ENCODE results near the gene RERE.
A peak's percentile ranks its signal among the peaks of the same experiment; 100 is the strongest.
"Not testable (repeated sequence)": the region's sequence is repeated elsewhere in the genome, so short reads cannot be mapped to it uniquely, and the experiment has no call there.

RERE gene

GRCh38 chr1:8448505-8448904 is 368.9 kb downstream of the RERE start:
- not testable (repeated sequence) for DNase-seq (ENCODE audit: low spot score)

DNA sequence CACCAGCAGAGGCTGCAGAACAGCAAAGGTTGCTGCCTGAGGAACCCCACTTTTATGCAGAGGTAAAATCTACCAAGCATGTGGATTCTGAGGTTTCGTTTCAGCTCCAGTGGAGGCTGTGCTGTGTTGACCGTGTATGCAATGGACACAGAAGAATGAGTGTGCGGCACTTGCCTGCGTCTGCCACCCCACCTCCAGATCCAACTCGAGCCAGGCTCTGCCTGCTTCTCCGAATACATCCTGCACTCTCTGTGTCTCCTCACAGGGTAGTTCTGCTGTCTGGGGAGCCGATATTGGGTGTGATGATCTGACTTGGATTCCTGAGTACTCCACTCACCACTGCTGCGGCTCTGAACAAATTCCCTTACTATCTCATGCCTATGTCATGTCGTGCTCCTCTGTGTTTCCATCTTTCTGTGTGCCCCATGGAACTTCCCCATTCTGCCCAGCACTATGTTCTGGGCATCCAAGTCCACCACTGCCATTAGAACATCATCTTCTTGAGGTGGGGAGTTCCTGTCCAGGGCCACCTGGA is 369.8 kb downstream of the RERE start:
- DNase-seq (ENCODE audit: low spot score): no peak

DNA sequence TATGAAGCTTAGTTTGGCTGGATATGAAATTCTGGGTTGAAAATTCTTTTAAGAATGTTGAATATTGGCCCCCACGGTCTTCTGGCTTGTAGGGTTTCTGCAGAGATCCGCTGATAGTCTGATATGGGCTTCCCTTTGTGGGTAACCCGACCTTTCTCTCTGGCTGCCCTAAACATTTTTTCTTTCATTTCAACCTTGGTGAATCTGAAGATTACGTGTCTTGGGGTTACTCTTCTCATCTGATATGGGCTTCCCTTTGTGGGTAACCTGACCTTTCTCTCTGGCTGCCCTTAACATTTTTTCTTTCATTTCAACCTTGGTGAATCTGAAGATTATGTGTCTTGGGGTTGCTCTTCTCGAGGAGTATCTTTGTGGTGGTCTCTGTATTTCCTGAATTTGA is 371.3 kb downstream of the RERE start:
- not testable (repeated sequence) for DNase-seq (ENCODE audit: low spot score)

GRCh38 chr1:8443558-8444194 is 373.8 kb downstream of the RERE start:
- peak; percentile 72 for DNase-seq (ENCODE audit: low spot score)

DNA sequence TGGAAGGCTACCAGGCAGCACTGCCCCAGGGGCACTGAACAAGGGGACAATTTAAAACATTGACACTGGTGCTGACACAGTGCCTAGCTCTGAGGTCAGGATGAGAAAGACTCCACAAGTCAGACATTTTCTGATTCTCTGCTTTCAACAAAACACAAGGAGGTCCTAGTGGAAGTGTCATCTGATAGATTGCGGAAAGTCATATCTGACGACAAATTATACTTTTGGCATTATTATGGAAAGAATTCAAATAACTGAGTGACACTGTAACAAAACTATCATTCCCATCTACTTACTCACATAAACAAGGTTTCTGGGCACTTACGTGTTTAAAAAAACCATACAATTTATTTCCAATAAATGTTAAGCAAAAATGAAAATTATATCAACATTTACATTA is 376.0 kb downstream of the RERE start:
- DNase-seq (ENCODE audit: low spot score): no peak

DNA sequence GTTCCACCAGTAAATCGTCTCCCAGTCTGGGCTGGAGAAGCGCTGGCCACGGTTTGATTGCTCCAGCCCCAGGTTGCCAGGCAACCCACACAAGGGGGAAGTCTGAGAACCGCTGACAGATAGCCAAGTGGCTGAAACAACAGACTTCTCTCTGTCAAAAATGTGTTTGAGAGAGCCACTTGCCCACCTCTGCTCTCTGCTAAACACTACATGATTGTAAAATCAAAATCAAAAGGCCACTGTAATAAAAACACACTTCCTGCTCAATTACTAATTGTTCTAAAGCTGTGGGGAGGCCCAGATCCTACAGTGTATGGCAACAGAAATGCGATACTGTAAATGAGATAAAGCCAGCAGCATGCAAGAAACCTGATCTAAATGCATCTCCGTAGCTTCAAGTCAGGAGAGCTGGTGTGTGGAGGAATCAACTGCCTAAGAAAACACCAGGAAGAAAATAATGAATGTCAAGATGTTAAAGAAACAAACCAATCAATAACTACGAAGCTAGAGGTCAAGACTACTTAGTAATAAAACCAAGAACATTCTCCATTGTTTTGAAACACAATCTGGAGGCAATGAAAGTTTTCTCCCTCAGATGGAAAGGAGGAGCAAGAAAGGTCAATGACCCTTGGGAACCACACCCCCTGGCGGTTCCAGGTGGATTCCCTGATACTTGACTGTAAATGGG is 378.3 kb downstream of the RERE start:
- peak; percentile 72 for DNase-seq (ENCODE audit: low spot score)

DNA sequence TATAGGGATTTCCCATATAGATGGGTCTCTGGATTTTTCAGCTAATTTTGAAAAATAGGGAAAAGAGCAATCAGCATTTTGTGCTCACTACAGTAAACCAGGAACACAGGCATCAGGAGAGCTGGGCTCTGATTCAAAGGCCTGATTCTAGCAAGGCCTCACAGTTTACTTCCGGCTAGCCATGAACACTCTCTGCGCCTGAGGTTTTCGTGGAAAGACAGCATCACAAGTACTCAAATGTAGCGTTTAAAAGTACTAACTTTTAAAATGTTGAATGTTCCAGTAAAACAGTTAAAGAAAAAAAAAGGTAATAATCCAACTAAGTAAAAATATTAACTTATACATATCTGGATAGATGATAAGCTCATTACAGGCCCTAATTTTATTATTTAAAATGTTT is 379.0 kb downstream of the RERE start:
- no peak for DNase-seq (ENCODE audit: low spot score)

DNA sequence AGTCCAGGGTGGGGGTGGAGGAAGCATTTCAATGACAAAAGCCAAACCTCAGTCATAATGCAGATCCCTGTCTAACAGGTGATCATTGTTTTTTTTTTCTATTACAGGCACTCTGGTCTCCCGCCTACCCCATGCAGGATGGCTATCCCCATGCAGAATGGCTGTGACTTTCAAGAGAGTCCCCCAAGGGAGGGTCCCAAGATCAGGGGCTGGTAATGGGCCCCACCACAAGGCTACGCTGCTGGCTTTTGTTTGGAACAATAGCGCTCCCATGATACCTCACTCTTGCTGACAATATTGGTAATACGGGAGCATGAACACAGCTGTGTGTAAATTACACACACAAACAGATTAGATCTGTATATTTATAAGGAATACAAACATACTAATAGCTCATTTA is 380.1 kb downstream of the RERE start:
- no peak for DNase-seq (ENCODE audit: low spot score)

DNA sequence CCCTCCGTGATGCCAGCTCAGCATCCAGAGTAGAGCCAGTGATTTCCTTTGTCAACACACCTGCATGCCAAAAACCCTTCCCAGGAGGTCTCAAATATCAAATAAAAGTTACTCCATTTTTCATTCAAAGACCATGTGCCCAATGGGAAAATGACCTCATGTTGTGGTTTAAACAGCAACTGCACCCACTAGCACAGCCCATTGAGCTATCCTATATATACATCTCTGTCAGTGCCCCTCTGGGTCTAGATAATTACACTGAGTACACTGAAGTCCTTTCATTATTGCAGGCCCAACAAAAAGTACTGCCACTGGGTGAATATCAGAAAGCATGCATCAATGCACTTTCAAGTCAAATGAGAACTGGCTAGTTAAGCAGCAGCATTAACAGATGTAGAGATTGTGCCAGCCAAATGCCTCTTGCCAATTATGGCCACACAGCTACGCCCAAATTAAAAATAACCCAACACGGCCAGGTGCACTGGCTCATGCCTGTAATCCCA is 381.8 kb downstream of the RERE start:
- DNase-seq (ENCODE audit: low spot score): no peak

- no peak for DNase-seq (ENCODE audit: low spot score)
Observed at GRCh38 chr1:8434101-8434500, 383.3 kb downstream of the RERE start.

DNA sequence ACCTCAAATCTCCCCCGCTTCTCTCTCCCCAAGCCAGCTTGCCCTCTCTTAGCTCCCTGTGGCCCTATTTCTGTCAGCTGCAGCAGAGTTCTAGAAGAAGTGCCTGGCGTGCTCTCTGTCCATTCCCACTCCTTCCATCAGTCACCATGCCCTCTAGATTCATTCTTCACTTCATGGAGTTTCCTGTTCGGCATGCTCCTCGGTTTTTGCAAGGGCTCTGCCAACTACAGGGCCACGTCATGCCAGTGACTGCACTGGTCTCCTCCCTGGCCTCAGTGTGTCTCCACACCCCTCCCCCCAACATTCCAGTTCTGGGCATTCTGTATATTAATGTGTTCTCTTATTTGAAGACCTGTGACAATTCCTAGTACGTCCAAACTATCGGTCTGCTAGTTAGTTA is 385.7 kb downstream of the RERE start:
- DNase-seq (ENCODE audit: low spot score): no peak

DNA sequence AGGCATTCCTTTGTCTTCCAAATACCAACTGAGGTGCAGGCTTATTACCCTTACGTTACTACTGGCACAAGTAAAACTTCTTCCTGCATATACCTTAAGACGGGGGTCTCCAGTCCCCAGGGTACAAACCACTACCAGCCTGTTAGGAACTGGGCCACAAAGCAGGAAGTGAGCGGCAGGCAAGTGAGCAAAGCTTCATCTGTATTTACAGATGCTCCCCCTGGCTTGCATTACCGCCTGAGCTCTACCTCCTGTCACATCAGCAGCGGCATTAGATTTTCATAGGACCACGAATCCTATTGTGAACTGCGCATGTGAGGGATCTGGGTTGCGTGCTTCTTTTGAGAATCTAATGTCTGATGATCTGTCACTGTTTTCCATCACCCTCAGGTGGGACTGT is 386.4 kb downstream of the RERE start:
- no peak for DNase-seq (ENCODE audit: low spot score)

DNA sequence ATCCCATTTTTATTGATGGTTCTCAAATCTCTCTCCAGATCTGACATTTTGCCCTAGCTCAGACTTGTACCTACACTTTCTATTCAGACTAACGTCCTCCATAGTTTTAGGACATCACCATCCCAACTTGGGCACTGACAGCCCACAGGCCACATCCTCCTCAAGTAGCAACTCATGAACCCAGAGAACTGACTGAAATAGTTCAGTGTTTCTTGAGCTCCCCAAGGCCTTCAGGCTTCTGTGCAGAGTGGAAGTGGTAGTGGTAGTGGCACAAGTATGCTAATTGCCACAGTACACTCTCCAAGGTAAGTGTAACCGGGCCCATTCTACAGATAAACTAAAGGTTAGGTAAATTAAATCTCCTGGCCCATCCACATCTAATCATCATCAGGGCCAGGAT is 387.0 kb downstream of the RERE start:
- DNase-seq (ENCODE audit: low spot score): no peak

DNA sequence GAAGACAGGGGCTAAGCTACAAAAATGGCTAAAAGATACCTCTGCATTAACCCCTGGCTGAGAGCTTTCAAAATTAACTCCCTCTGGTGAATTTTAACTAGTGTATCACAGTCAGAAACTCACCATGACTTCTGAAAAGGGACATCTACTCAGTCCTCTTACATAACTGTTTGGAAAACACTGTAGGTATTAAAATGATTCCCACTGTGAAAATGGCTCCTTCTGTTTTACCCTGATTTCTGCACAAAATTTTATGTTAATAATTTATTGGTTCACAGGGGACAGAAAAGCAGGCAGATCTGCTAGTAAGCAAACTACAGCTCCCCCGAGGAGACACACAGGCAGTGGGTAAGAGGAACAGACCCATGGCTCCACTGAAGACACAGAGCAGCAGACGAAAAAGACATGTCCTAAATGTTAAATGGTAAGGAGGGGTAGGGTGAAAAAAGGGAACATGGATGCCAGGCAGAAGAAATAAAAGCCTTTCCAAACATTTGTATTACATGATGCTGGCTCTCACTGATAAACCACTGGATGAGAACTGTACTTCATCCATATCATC is 387.8 kb downstream of the RERE start:
- DNase-seq (ENCODE audit: low spot score): no peak

- DNase-seq (ENCODE audit: low spot score): no peak
Observed at GRCh38 chr1:8428441-8428840, 389.0 kb downstream of the RERE start.

DNA sequence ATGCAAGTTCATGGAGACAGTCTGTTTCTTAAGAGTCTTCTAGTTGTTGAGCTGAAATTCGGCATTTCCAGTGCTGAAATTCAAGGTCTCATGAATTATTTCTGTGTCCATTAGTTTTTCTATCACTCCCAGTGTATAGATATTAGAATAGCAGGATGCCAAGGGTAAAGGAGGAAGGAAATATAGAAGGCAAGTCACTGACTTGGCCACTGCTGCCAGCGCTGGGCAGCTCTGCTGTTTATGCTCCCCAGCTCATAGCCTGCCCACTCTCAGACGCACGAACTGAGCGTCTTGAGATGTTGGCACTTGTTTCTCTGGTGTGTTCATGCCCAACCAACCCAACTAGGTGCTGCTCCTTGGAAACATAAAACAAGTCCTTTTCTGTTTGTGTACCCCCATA is 389.5 kb downstream of the RERE start:
- DNase-seq (ENCODE audit: low spot score): no peak

- no peak for DNase-seq (ENCODE audit: low spot score)
Observed at GRCh38 chr1:8427493-8427892, 389.9 kb downstream of the RERE start.

DNA sequence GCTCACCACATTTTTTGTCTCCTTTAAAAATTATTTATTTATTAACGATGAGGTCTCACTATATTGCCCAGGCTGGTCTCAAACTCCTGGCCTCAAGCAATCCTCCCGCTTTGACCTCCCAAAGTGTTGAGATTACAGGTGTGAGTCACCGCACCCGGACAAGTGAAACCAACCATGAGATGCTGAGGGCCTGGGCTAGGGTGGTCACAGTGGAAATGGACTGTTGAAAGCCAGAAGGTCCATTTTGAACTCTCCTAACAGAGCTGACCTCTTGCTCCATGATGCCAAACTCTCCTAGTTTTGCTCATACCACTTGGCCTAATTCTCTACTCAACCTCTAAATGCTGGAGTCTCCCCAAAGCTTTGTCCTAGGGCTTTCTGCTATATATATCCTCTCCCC is 390.4 kb downstream of the RERE start:
- no peak for DNase-seq (ENCODE audit: low spot score)

- no peak for DNase-seq (ENCODE audit: low spot score)
Observed at GRCh38 chr1:8425781-8426161, 391.7 kb downstream of the RERE start.

DNA sequence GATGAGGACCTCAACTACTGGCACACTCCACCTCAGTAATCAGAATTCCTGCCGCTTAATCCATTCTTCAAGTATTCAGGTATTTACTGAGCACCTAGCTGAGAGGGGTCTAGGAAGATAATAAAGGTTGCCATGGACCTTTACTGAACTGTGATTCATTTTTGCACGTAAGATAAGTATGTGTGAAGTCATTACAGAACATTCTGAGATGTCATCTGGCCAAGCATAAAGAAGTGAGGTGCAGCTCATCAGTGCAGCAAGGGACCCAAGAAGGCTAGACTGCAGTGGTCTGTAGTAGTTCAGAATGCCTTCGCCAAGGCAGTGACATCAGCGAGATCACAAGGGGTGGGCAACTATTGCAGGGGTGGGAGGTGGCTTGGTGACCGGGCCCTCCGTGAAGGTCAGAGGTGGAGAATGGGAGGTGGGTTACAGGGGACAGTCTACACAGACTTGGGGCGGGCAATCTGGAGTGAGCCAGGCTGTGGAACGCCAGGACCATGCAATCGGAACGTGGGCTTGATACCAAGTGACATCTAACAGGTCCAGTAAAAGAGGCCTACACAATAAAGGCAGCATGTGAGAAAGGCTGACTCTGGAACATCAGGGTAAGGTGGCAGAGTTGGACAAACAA is 392.2 kb downstream of the RERE start:
- DNase-seq (ENCODE audit: low spot score): no peak

DNA sequence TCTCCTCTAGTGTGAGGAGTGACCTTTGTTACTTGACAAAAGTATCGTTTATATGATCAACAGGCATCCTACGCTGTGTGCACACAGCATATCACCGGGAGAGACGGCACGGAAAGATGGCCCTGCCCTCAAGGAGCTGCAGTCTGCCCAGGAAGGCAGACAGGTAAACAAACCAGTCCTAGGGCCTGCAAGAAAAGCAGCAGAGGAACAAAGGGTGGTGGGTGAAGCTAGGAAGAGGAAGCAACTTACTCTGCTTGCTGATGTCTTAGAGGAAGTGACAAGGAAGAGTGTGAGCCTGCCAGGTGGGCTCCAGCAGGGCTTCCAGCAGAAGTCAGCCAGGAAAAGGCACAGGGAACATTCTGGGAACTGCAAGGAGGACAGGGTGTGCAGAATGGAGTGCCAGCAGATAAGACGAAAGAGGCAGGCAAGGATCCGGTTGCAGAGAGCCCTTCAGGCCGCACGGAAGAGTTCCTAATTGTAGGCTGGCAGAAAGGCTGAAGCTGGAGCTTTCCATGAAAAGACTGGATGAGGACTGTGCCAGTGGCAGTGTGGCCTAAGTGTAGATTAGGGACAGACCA is 392.8 kb downstream of the RERE start:
- DNase-seq (ENCODE audit: low spot score): peak; percentile 66

Data from iPS-NIHi11 (cell line).